IMR-90 (cell line): ENCODE data around the gene TGFA. TPM values are rescaled to one million over a fixed set of nuclear protein-coding genes. Genes with fewer than 3 reads are reported as not detected.

Experiments
- ATAC-seq: fragments of 200-7000 bp; cut with Tn5 transposase; 2 replicates; pipeline ENCODE4 v1.9.1; 2020; ENCODE audit warnings: low read depth, mild to moderate bottlenecking, moderate library complexity
- BruUV-seq: library from RNA; stranded (reverse); fragments of 400-500 nt; replicated peaks from 2 replicates; lab custom pipeline; 2021; lab: Mats Ljungman, UMichigan
- CTCF ChIA-PET: fragments of 300-600 bp; formaldehyde crosslinking; extraction: SDS; loops from one replicate; lab custom pipeline; 2021; ENCODE audit warnings: antibody characterized with exemption; lab: Yijun Ruan, JAX
- POLR2A ChIA-PET: fragments of 300-600 bp; sonication (Branson Sonifier 250); formaldehyde crosslinking; loops from one replicate; lab custom pipeline; 2022; ENCODE audit warnings: antibody characterized with exemption; ENCODE audit not compliant: unreplicated experiment; lab: Charles Lee
- DNase-seq: peaks from one replicate; pipeline ENCODE4 v3.0.0; 2013
- H2AFZ ChIP-seq: replicated peaks from 2 replicates; pipeline ENCODE3; 2013; ENCODE audit warnings: low read length, mild to moderate bottlenecking; ENCODE audit not compliant: poor library complexity
- H2AK5ac ChIP-seq: 2 replicates; pipeline ENCODE4 v1.6.1; 2013; ENCODE audit warnings: low read depth, low read length, inconsistent platforms
- H2AK9ac ChIP-seq: replicated peaks from 2 replicates; pipeline ENCODE3; 2013; ENCODE audit warnings: mild to moderate bottlenecking, low read depth, low read length, moderate library complexity; ENCODE audit not compliant: poor library complexity
- H2BK120ac ChIP-seq: 2 replicates; pipeline ENCODE4 v1.6.1; 2013; ENCODE audit warnings: low read depth, low read length, inconsistent platforms
- H2BK15ac ChIP-seq: 3 replicates; pipeline ENCODE4 v1.6.1; 2013; ENCODE audit warnings: low read depth, low read length, inconsistent platforms
- H2BK20ac ChIP-seq: 2 replicates; pipeline ENCODE4 v1.6.1; 2013; ENCODE audit warnings: low read depth, mild to moderate bottlenecking, inconsistent platforms, low read length, moderate library complexity
- H2BK5ac ChIP-seq: 2 replicates; pipeline ENCODE4 v1.6.1; 2013; ENCODE audit warnings: mild to moderate bottlenecking, low read depth, low read length, inconsistent platforms; ENCODE audit not compliant: poor library complexity, severe bottlenecking
- H3K14ac ChIP-seq: replicated peaks from 2 replicates; pipeline ENCODE4 v1.6.1; 2013; ENCODE audit warnings: low read depth, low read length, inconsistent platforms
- H3K18ac ChIP-seq: 2 replicates; pipeline ENCODE4 v1.6.1; 2013; ENCODE audit warnings: low read depth, low read length, control low read depth
- H3K23ac ChIP-seq: 2 replicates; pipeline ENCODE4 v1.6.1; 2013; ENCODE audit warnings: low read depth, low read length, inconsistent platforms
- H3K27ac ChIP-seq: 2 replicates; pipeline ENCODE4 v1.5.1; 2013; ENCODE audit warnings: mild to moderate bottlenecking, control low read depth, low read length; ENCODE audit not compliant: insufficient read depth
- H3K27me3 ChIP-seq: 2 replicates; pipeline ENCODE4 v1.6.1; 2013; ENCODE audit warnings: low read length; ENCODE audit not compliant: control insufficient read depth, insufficient read depth
- H3K36me3 ChIP-seq: 2 replicates; pipeline ENCODE4 v1.6.1; 2013; ENCODE audit warnings: low read length, mixed read lengths; ENCODE audit not compliant: control insufficient read depth, insufficient read depth
- H3K4ac ChIP-seq: 2 replicates; pipeline ENCODE4 v1.6.1; 2013; ENCODE audit warnings: low read depth, low read length, inconsistent platforms
- H3K4me1 ChIP-seq: 2 replicates; pipeline ENCODE4 v1.6.1; 2013; ENCODE audit warnings: low read length, mixed read lengths; ENCODE audit not compliant: control insufficient read depth, insufficient read depth
- H3K4me2 ChIP-seq: 2 replicates; pipeline ENCODE4 v1.6.1; 2013; ENCODE audit warnings: low read depth, mild to moderate bottlenecking, control low read depth, low read length, moderate library complexity
- H3K4me3 ChIP-seq: 2 replicates; pipeline ENCODE4 v1.5.1; 2013; ENCODE audit warnings: low read depth, mild to moderate bottlenecking, control low read depth, low read length, moderate library complexity; ENCODE audit not compliant: insufficient read depth
- H3K56ac ChIP-seq: 2 replicates; pipeline ENCODE4 v1.6.1; 2013; ENCODE audit warnings: low read length, inconsistent platforms; ENCODE audit not compliant: insufficient read depth; ENCODE audit errors: extremely low read depth
- H3K79me1 ChIP-seq, 2 experiments: 2 replicates each; pipeline ENCODE4 v1.6.1; 2013; ENCODE audit warnings: low read length in 2 of 2, inconsistent platforms in 1 of 2, low read depth in 1 of 2
- H3K9ac ChIP-seq: 2 replicates; pipeline ENCODE4 v1.6.1; 2013; ENCODE audit warnings: low read depth, low read length, control low read depth
- H3K9me1 ChIP-seq: 2 replicates; pipeline ENCODE4 v1.6.1; 2013; ENCODE audit warnings: low read length, inconsistent platforms; ENCODE audit not compliant: insufficient read depth
- H3K9me3 ChIP-seq: 2 replicates; pipeline ENCODE4 v1.6.1; 2013; ENCODE audit warnings: low read length; ENCODE audit not compliant: control insufficient read depth, insufficient read depth
- H4K20me1 ChIP-seq: 2 replicates; pipeline ENCODE4 v1.6.1; 2013; ENCODE audit warnings: low read length, inconsistent platforms; ENCODE audit not compliant: insufficient read depth
- H4K5ac ChIP-seq: 2 replicates; pipeline ENCODE4 v1.6.1; 2013; ENCODE audit warnings: mild to moderate bottlenecking, low read depth, low read length, control low read depth
- H4K8ac ChIP-seq, 2 experiments: 2 replicates each; pipeline ENCODE4 v1.6.1; 2013; ENCODE audit warnings: low read depth in 2 of 2, low read length in 2 of 2, control low read depth in 1 of 2, inconsistent platforms in 1 of 2
- H4K91ac ChIP-seq: 2 replicates; pipeline ENCODE4 v1.6.1; 2013; ENCODE audit warnings: low read depth, low read length, inconsistent platforms; ENCODE audit not compliant: insufficient read depth
- CEBPB ChIP-seq: IDR thresholded peaks from 2 replicates; pipeline ENCODE4 v1.6.1; 2012; ENCODE audit warnings: low read depth, low read length, improper control_type of control experiment
- CHD1 ChIP-seq: IDR thresholded peaks from 2 replicates; pipeline ENCODE4 v1.6.1; 2012; ENCODE audit warnings: low read depth, low read length, improper control_type of control experiment
- FOS ChIP-seq: fragments of 150-350 bp; IDR thresholded peaks from 2 replicates; pipeline ENCODE4 v1.6.1; 2016; ENCODE audit warnings: low read depth, low read length
- MXI1 ChIP-seq: IDR thresholded peaks from 2 replicates; pipeline ENCODE4 v1.6.1; 2012; ENCODE audit warnings: low read depth, mild to moderate bottlenecking, low read length, moderate library complexity, borderline replicate concordance
- WGBS, 2 experiments: methylation state at CpG; one replicate each; pipeline versions ENCODE4 v1.1.5 to v1.1.7; 2013; ENCODE audit warnings: missing lambda C conversion rate in 2 of 2; ENCODE audit not compliant: insufficient read length in 1 of 2; ENCODE audit errors: extremely low coverage in 2 of 2; 5-methylcytosine and 5-hydroxymethylcytosine counted together
- dilution Hi-C: fragments of 300-500 bp; cut with HindIII; formaldehyde crosslinking; loops from one replicate; pipeline ENCODE4 v1.14.3; 2018; ENCODE audit warnings: low sequenced_read_pairs; ENCODE audit not compliant: unreplicated experiment
- in situ Hi-C: fragments of 300-500 bp; cut with MboI; formaldehyde crosslinking; loops from 3 replicates; pipeline ENCODE4 v1.14.3; 2019; ENCODE audit warnings: low sequenced_read_pairs, inconsistent platforms, mixed read lengths
- intact Hi-C: fragments of 100-400 bp; cut with micrococcal nuclease; formaldehyde crosslinking; loops from 2 replicates; pipeline ENCODE4 v1.10.0; 2022
- polyA plus RNA-seq, 3 experiments: library from polyadenylated mRNA; depleted of rRNA; stranded (reverse); fragments of >200 nt; gene quantifications; 2 replicates each; pipeline ENCODE4 v1.2.3, GENCODE V29; 2012; ENCODE audit warnings: low replicate concordance in 1 of 3
- total RNA-seq: library from RNA; depleted of rRNA; stranded (reverse); fragments of >200 nt; gene quantifications from 2 replicates; pipeline ENCODE4 v1.2.3, GENCODE V29; 2012

Gene TGFA
- total and polyA plus RNA-seq, 2 of the 4 experiments (the other 2 are of a cell fraction) = not detected

DNA sequence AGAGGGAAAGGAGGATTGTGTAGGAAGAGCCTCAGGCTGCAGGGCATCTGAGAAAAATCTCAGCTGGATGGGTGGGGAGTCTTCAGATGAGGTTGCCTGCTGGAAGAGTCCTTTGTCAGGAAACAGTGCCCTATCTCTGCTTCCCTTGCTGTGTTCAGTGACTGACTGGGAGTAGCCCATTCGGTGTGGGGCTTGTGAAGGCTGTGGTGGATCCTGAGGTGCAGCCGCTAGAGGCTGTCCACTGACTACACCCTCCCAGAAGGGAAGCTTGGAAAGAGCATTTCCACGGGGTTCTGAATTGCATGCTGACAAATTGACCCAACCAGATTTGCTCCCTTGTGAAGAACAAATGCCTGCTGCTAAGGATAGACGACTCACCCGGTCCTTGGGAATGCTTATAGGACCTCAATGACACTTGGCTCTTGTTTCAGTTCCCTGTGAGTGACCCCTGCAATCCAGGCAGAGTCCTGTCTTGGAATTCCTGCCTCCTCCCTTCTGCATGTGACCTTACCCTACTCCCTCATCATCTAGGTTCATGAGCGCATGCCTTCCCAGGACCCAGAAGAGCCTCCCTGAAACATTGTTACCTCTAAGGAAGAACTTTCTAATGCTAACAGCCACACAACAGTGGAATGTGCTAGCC, 142.0 kb downstream of the TGFA start:
- BruUV-seq = no TSS peak
- H3K56ac ChIP-seq = no peak overlapping the region

More for the DNA sequence above, 142.0 kb downstream of the TGFA start:
- no peak overlapping the region for H3K23ac ChIP-seq
- H3K79me1 ChIP-seq = no peaks in the 10 kb centered on the region
- no peak overlapping the region for H3K4me2 ChIP-seq
- 42% methylated on average over 2 of the region's 6 CpGs; no CpG with 5 or more reads in 1 of the 2 experiments for WGBS, 2 experiments
- no peak overlapping the region for H2AFZ ChIP-seq
- CTCF ChIA-PET = no interaction called here
- H2BK5ac ChIP-seq = no peak overlapping the region
- H3K9me1 ChIP-seq = no peaks in the 10 kb centered on the region
- no peak overlapping the region for H3K4ac ChIP-seq
- H3K4me1 ChIP-seq = no peaks in the 10 kb centered on the region
- no peaks in the 10 kb centered on the region for H3K9me3 ChIP-seq
- POLR2A ChIA-PET = no interaction called here
- H3K36me3 ChIP-seq = no peaks in the 10 kb centered on the region
- H3K4me3 ChIP-seq = no peak overlapping the region
- in situ Hi-C loops = no loop called here
- H3K27me3 ChIP-seq = peaks cover 9% of the 10 kb centered on the region
- intact Hi-C loops = no loop called here
- DNase-seq = no peak
- dilution Hi-C loops = no loop called here
- H3K18ac ChIP-seq = no peak overlapping the region
- no peak overlapping the region for H4K5ac ChIP-seq
- no peak overlapping the region for H2AK5ac ChIP-seq
- no peak overlapping the region for H3K9ac ChIP-seq
- no peak overlapping the region for H2BK120ac ChIP-seq
- no peak overlapping the region for H3K14ac ChIP-seq
- H2BK15ac ChIP-seq = no peak overlapping the region
- no peak for ATAC-seq
- H2BK20ac ChIP-seq = no peak overlapping the region
- H4K91ac ChIP-seq = no peak overlapping the region
- H4K20me1 ChIP-seq = no peaks in the 10 kb centered on the region
- TF ChIP-seq CHD1 = no peak
- no peak for TF ChIP-seq FOS
- TF ChIP-seq MXI1 = no peak
- no peak for TF ChIP-seq CEBPB
- H4K8ac ChIP-seq = no peak overlapping the region
- H3K27ac ChIP-seq = no peak overlapping the region
- H2AK9ac ChIP-seq = no peak overlapping the region
